Neural crest cell (in vitro differentiated cells): ENCODE measurements around the gene TPD52L1. TPM values are rescaled to one million over a fixed set of nuclear protein-coding genes. Genes with fewer than 3 reads are reported as not detected.

ENCODE experiments used
- DNase-seq: peaks from one replicate; pipeline ENCODE4 v3.0.0; 2021; ENCODE audit warnings: low read depth, mixed read lengths, low spot score
- H3K27ac Mint-ChIP-seq: one replicate; pipeline ENCODE4 v1.8.0; 2021; ENCODE audit warnings: mild to moderate bottlenecking, mixed read lengths; ENCODE audit not compliant: unreplicated experiment
- H3K27me3 Mint-ChIP-seq: 2 replicates; pipeline ENCODE4 v1.8.0; 2021; ENCODE audit warnings: low read depth, mild to moderate bottlenecking, mixed read lengths
- H3K36me3 Mint-ChIP-seq: 2 replicates; pipeline ENCODE4 v1.8.0; 2021; ENCODE audit warnings: low read depth, mild to moderate bottlenecking, mixed read lengths
- H3K4me1 Mint-ChIP-seq: 2 replicates; pipeline ENCODE4 v1.8.0; 2021; ENCODE audit warnings: mixed read lengths
- H3K4me3 Mint-ChIP-seq: one replicate; pipeline ENCODE4 v1.8.0; 2021; ENCODE audit warnings: mild to moderate bottlenecking, mixed read lengths
- H3K9me3 Mint-ChIP-seq: 2 replicates; pipeline ENCODE4 v1.8.0; 2021; ENCODE audit warnings: mixed read lengths
- total RNA-seq: library from RNA; stranded (reverse); gene quantifications from 2 replicates; pipeline ENCODE4 v1.2.1, GENCODE V29; 2021
- TF ChIP-seq, protein P1 (sequence below): fragments of 200-600 bp; sonication (generic); conservative IDR thresholded peaks from 2 replicates; pipeline ENCODE4 v1.5.0; 2021; ENCODE audit warnings: antibody characterized with exemption, mild to moderate bottlenecking

Gene TPD52L1
- total RNA-seq, 1 donor from 2014 or later, result 2.9 TPM

DNA sequence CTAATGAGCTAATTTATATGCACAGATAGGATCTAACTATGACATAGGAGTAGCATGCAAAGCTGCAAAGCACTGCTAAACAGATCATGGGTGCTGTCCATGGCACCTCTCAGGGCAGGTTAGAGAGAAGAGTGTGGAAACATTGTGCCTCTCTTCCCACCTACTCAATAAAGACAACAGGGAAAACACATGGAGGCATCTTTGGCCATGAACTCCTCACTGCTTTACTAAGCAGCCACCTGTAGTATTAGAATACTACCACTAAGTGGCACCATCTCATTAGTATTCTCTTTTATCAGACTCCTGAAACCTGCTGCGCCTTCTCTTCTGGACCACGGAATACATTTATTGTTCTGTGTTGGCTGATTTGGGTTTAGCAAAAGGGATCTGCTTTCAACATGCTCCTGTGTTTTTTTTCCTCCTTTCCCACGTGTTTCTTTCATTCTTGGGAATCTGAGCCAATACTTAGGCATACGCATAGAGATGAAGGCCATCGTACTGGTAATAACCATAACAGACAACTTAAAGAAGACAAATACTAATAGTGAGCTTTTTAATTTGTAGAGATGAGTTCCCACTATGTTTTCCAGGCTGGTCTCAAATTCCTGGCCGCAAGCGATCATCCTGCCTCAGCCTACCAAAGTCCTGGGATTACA, 157.5 kb downstream of the TPD52L1 start:
- H3K4me3 Mint-ChIP-seq, result no peak overlapping the region
- H3K27ac Mint-ChIP-seq, result no peak overlapping the region
- H3K36me3 Mint-ChIP-seq, result no peaks in the 10 kb centered on the region
- peaks cover 30% of the 10 kb centered on the region for H3K27me3 Mint-ChIP-seq
- H3K4me1 Mint-ChIP-seq, result peaks cover 30% of the 10 kb centered on the region
- TF ChIP-seq, protein P1, sequence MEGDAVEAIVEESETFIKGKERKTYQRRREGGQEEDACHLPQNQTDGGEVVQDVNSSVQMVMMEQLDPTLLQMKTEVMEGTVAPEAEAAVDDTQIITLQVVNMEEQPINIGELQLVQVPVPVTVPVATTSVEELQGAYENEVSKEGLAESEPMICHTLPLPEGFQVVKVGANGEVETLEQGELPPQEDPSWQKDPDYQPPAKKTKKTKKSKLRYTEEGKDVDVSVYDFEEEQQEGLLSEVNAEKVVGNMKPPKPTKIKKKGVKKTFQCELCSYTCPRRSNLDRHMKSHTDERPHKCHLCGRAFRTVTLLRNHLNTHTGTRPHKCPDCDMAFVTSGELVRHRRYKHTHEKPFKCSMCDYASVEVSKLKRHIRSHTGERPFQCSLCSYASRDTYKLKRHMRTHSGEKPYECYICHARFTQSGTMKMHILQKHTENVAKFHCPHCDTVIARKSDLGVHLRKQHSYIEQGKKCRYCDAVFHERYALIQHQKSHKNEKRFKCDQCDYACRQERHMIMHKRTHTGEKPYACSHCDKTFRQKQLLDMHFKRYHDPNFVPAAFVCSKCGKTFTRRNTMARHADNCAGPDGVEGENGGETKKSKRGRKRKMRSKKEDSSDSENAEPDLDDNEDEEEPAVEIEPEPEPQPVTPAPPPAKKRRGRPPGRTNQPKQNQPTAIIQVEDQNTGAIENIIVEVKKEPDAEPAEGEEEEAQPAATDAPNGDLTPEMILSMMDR, result peak; percentile 90
- DNase-seq, result peak; percentile 16
- H3K9me3 Mint-ChIP-seq, result no peaks in the 10 kb centered on the region

GRCh38 chr6:125312478-125312877, 158.9 kb downstream of the TPD52L1 start:
- DNase-seq, result no peak
- Mint-ChIP-seq H3K9me3 (no peaks in the 10 kb centered on the region), H3K27me3 (peaks cover 32% of the 10 kb centered on the region), H3K27ac (no peak overlapping the region), H3K36me3 (no peaks in the 10 kb centered on the region), H3K4me3 (no peak overlapping the region), H3K4me1 (peaks cover 17% of the 10 kb centered on the region)
- TF ChIP-seq, protein P1, result no peak

- TF ChIP-seq, protein P1, result no peak
- peaks cover 30% of the 10 kb centered on the region for H3K27me3 Mint-ChIP-seq
- H3K4me1 Mint-ChIP-seq, result peaks cover 12% of the 10 kb centered on the region
- DNase-seq, result no peak
- H3K9me3 Mint-ChIP-seq, result no peaks in the 10 kb centered on the region
- H3K4me3 Mint-ChIP-seq, result no peak overlapping the region
- no peaks in the 10 kb centered on the region for H3K36me3 Mint-ChIP-seq
- no peak overlapping the region for H3K27ac Mint-ChIP-seq
Measured at GRCh38 chr6:125312950-125313349, 159.4 kb downstream of the TPD52L1 start.

Other genes with a start within 250 kb of the TPD52L1 start
- 8.4 and 8.7 TPM in 2 replicates for gene RNF217, start 191.3 kb upstream of the TPD52L1 start, total RNA-seq
- 103 and 104 TPM in 2 replicates for gene HDDC2, start 148.2 kb downstream of the TPD52L1 start, total RNA-seq